SK-N-SH treated with all-trans-retinoic acid at 6 μM for 48 hours (cell line): ENCODE results near the gene AGBL2.

ENCODE experiments used
- ARNTL ChIP-seq: fragments of 450-650 bp; formaldehyde crosslinking; IDR thresholded peaks from 2 replicates; pipeline ENCODE4 v1.5.0; 2020; ENCODE audit warnings: low read depth, mild to moderate bottlenecking, moderate library complexity, borderline replicate concordance
- ESRRG ChIP-seq: fragments of 250-450 bp; sonication (Bioruptor Pico); IDR thresholded peaks from 2 replicates; pipeline ENCODE4 v1.6.1; 2021; ENCODE audit warnings: mild to moderate bottlenecking
- PPARA ChIP-seq: fragments of 250-450 bp; sonication (Bioruptor Pico); IDR thresholded peaks from 2 replicates; pipeline ENCODE4 v1.5.0; 2020; ENCODE audit warnings: mild to moderate bottlenecking, borderline replicate concordance
- TOX ChIP-seq: fragments of 250-450 bp; sonication (Bioruptor Pico); IDR thresholded peaks from 2 replicates; pipeline ENCODE4 v1.8.0; 2021; ENCODE audit warnings: mild to moderate bottlenecking, moderate library complexity, borderline replicate concordance
- ZC3H10 ChIP-seq: fragments of 250-450 bp; sonication (Bioruptor Pico); IDR thresholded peaks from 2 replicates; pipeline ENCODE4 v1.5.1; 2021; ENCODE audit warnings: mild to moderate bottlenecking, moderate library complexity
- ZFP3 ChIP-seq: fragments of 250-450 bp; sonication (Bioruptor Pico); IDR thresholded peaks from 2 replicates; pipeline ENCODE4 v1.5.0; 2020; ENCODE audit warnings: mild to moderate bottlenecking, moderate library complexity
- ZNF565 ChIP-seq: fragments of 450-650 bp; formaldehyde crosslinking; conservative IDR thresholded peaks from 2 replicates; pipeline ENCODE4 v1.5.0; 2020; ENCODE audit warnings: low read depth, mild to moderate bottlenecking, moderate library complexity
- TF ChIP-seq, protein P1 (sequence below): fragments of 250-450 bp; sonication (Bioruptor Pico); IDR thresholded peaks from 2 replicates; pipeline ENCODE4 v1.8.0; 2020; ENCODE audit warnings: mild to moderate bottlenecking, moderate library complexity, borderline replicate concordance
- TF ChIP-seq, protein P2 (sequence below): fragments of 250-450 bp; sonication (Bioruptor Pico); IDR thresholded peaks from 2 replicates; pipeline ENCODE4 v1.5.1; 2020; ENCODE audit warnings: low read depth, mild to moderate bottlenecking, moderate library complexity

DNA sequence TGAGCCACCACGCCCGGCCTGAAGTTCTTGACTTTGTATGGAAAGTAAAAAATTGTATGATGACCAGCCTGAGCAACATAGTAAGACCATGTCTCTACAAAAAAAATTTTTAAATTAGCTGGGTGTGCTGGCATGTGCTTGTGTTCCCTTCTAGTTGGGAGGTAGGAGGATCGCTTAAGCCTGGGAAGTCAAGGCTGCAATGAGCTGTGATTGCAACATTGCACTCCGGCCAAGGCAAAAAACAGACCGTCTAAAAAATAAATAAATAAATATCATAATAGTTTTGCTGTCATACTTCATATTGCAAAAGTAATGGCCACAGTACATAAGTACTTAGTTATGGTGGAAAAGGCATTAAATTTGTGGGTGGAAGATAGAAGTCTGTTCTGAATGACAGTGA lies 3.4 kb downstream of the AGBL2 start:
- TF ChIP-seq, protein P1, sequence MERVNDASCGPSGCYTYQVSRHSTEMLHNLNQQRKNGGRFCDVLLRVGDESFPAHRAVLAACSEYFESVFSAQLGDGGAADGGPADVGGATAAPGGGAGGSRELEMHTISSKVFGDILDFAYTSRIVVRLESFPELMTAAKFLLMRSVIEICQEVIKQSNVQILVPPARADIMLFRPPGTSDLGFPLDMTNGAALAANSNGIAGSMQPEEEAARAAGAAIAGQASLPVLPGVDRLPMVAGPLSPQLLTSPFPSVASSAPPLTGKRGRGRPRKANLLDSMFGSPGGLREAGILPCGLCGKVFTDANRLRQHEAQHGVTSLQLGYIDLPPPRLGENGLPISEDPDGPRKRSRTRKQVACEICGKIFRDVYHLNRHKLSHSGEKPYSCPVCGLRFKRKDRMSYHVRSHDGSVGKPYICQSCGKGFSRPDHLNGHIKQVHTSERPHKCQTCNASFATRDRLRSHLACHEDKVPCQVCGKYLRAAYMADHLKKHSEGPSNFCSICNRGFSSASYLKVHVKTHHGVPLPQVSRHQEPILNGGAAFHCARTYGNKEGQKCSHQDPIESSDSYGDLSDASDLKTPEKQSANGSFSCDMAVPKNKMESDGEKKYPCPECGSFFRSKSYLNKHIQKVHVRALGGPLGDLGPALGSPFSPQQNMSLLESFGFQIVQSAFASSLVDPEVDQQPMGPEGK (CRISPR knock-in tag), result no peak
- TF ChIP-seq, protein P2, sequence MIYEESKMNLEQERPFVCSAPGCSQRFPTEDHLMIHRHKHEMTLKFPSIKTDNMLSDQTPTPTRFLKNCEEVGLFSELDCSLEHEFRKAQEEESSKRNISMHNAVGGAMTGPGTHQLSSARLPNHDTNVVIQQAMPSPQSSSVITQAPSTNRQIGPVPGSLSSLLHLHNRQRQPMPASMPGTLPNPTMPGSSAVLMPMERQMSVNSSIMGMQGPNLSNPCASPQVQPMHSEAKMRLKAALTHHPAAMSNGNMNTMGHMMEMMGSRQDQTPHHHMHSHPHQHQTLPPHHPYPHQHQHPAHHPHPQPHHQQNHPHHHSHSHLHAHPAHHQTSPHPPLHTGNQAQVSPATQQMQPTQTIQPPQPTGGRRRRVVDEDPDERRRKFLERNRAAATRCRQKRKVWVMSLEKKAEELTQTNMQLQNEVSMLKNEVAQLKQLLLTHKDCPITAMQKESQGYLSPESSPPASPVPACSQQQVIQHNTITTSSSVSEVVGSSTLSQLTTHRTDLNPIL (CRISPR knock-in tag), result no peak
- TF ChIP-seq ARNTL (CRISPR knock-in tag) (no peak), ZNF565 (CRISPR knock-in tag) (no peak), TOX (CRISPR knock-in tag) (no peak), ESRRG (CRISPR knock-in tag) (no peak), ZC3H10 (CRISPR knock-in tag) (no peak), PPARA (CRISPR knock-in tag) (no peak), ZFP3 (CRISPR knock-in tag) (no peak)
